ENCODE measurements around the gene CCR6. TPM values are rescaled to one million over a fixed set of nuclear protein-coding genes. Genes with fewer than 3 reads are reported as not detected.

The CCR6 gene
- total RNA-seq, 1 experiment from 2014 or later = not detected

GRCh38 chr6:167118006-167118405 lies 4.9 kb upstream of the CCR6 start:
- Histone ChIP-seq H3T11ph (ENCODE audit: low read length) (no peak overlapping the region), H3K9ac (ENCODE audit: extremely low read depth, insufficient read length, low read length) (no peak overlapping the region), H3K23ac (ENCODE audit: insufficient read length, low read depth, low read length) (no peak overlapping the region), H3K4me1 (ENCODE audit: insufficient read depth, low read length) (no peaks in the 10 kb centered on the region), H3K27me3 (ENCODE audit: insufficient read depth, low read length) (no peaks in the 10 kb centered on the region), H2BK5ac (ENCODE audit: insufficient read length, low read length) (no peak overlapping the region), H2AK5ac (ENCODE audit: insufficient read length, low read length) (no peak overlapping the region), H3K9me3 (ENCODE audit: control insufficient read depth, low read depth, low read length) (no peaks in the 10 kb centered on the region), H3K18ac (ENCODE audit: insufficient read length, low read depth, low read length) (no peak overlapping the region), H3K79me1 (ENCODE audit: insufficient read depth, low read depth, low read length, poor library complexity, severe bottlenecking) (no peaks in the 10 kb centered on the region), H4K91ac (ENCODE audit: insufficient read length, low read depth, low read length) (no peak overlapping the region), H2AFZ (ENCODE audit: low read length) (no peak overlapping the region), H4K20me1 (ENCODE audit: control insufficient read depth, insufficient read depth, insufficient read length) (no peaks in the 10 kb centered on the region), H2BK15ac (ENCODE audit: low read depth, low read length) (no peak overlapping the region), H3K79me2 (ENCODE audit: insufficient read depth, low read length) (no peaks in the 10 kb centered on the region), H2BK12ac (ENCODE audit: insufficient read length, low read depth, low read length) (no peak overlapping the region), H2BK20ac (ENCODE audit: low read depth, low read length, poor library complexity, severe bottlenecking) (no peak overlapping the region), H4K5ac (ENCODE audit: insufficient read length, low read depth, low read length) (no peak overlapping the region), H3K14ac (ENCODE audit: insufficient read depth, low read length) (no peak overlapping the region), H3K4me2 (ENCODE audit: insufficient read depth, insufficient read length, low read length) (no peak overlapping the region), H2BK120ac (ENCODE audit: low read depth, low read length, poor library complexity, severe bottlenecking) (no peak overlapping the region), H3K23me2 (ENCODE audit: insufficient read length, low read depth, low read length, poor library complexity, severe bottlenecking) (no peaks in the 10 kb centered on the region), H3K27ac (ENCODE audit: insufficient read length, low read depth, low read length) (no peak overlapping the region), H3K56ac (ENCODE audit: insufficient read length, low read depth, low read length) (no peak overlapping the region), H4K8ac (replicated peaks; ENCODE audit: insufficient read length, low read depth, low read length) (no peak overlapping the region), H3K4ac (ENCODE audit: low read depth, low read length) (no peak overlapping the region)
- Mint-ChIP-seq H3K27me3 (ENCODE audit: low read depth) (peaks cover 11% of the 10 kb centered on the region), H3K4me1 (peaks cover 18% of the 10 kb centered on the region in 2 experiments), H3K4me3 (no peak overlapping the region), H3K36me3 (ENCODE audit: insufficient read depth in 1 of 3, low read depth in 3 of 3) (peaks cover 0 to 12% (median 5%) of the 10 kb centered on the region in 3 experiments; a peak in 5 of 7 replicates), H3K9me3 (peaks cover 5 to 14% of the 10 kb centered on the region in 2 experiments; a peak in 4 of 5 replicates), H3K27ac (no peak overlapping the region)
- TF ChIP-seq CTCF (conservative IDR thresholded peaks at IDR 0.05) = no peak
- no peak for DNase-seq
- no CpG with 5 or more reads among the region's 7 CpGs for WGBS (ENCODE audit: extremely low coverage, insufficient read length, low lambda C conversion rate)
